ENCODE results near the gene DENND1A.

The DENND1A gene

GRCh38 chr9:123807251-123807650 lies 122.7 kb downstream of the DENND1A start:
- no peak for TF ChIP-seq CTCF (IDR thresholded peaks at IDR 0.05; ENCODE audit: low read depth, low read length)
- peak; percentile 39 to 50 for DNase-seq (ENCODE audit: low read depth in 2 of 2)
- no peak overlapping the region for H3K4me3 ChIP-seq (replicated peaks in 1 of 2; ENCODE audit: low read depth in 2 of 2, low read length in 2 of 2)

GRCh38 chr9:123806829-123807228 lies 123.1 kb downstream of the DENND1A start:
- H3K4me3 ChIP-seq (replicated peaks in 1 of 2; ENCODE audit: low read depth in 2 of 2, low read length in 2 of 2) = no peak overlapping the region
- no peak for TF ChIP-seq CTCF (IDR thresholded peaks at IDR 0.05; ENCODE audit: low read depth, low read length)
- DNase-seq (ENCODE audit: low read depth in 2 of 2) = no peak

- DNase-seq (ENCODE audit: low read depth in 2 of 2) = no peak
- no peak overlapping the region for H3K4me3 ChIP-seq (replicated peaks in 1 of 2; ENCODE audit: low read depth in 2 of 2, low read length in 2 of 2)
- TF ChIP-seq CTCF (IDR thresholded peaks at IDR 0.05; ENCODE audit: low read depth, low read length) = no peak
These were observed 131.7 kb downstream of the DENND1A start for GRCh38 chr9:123798195-123798594.

GRCh38 chr9:123796618-123797484 lies 133.1 kb downstream of the DENND1A start:
- DNase-seq (ENCODE audit: low read depth in 2 of 2) = peak; percentile 6 to 13
- TF ChIP-seq CTCF (IDR thresholded peaks at IDR 0.05; ENCODE audit: low read depth, low read length) = no peak
- H3K4me3 ChIP-seq (replicated peaks in 1 of 2; ENCODE audit: low read depth in 2 of 2, low read length in 2 of 2) = no peak overlapping the region

- no peak for DNase-seq (ENCODE audit: low read depth in 2 of 2)
- no peak for TF ChIP-seq CTCF (IDR thresholded peaks at IDR 0.05; ENCODE audit: low read depth, low read length)
- no peak overlapping the region for H3K4me3 ChIP-seq (replicated peaks in 1 of 2; ENCODE audit: low read depth in 2 of 2, low read length in 2 of 2)
These were observed 133.8 kb downstream of the DENND1A start for GRCh38 chr9:123796094-123796493.

- peak in 1 of 2 donors; percentile 29 for DNase-seq (ENCODE audit: low read depth in 2 of 2)
- TF ChIP-seq CTCF (IDR thresholded peaks at IDR 0.05; ENCODE audit: low read depth, low read length) = no peak
- H3K4me3 ChIP-seq (replicated peaks in 1 of 2; ENCODE audit: low read depth in 2 of 2, low read length in 2 of 2) = no peak overlapping the region
These were observed 134.6 kb downstream of the DENND1A start for GRCh38 chr9:123795336-123795735.
